AG10803 (cell line): ENCODE data around the gene ARL15.

Experiments
- DNase-seq: peaks from one replicate; pipeline ENCODE4 v3.0.0; 2010; ENCODE audit warnings: low read depth
- H3K4me3 ChIP-seq: 2 replicates; pipeline ENCODE4 v1.5.1; 2011; ENCODE audit warnings: mild to moderate bottlenecking, low read length, control low read depth
- CTCF ChIP-seq: conservative IDR thresholded peaks from 2 replicates; pipeline ENCODE4 v1.5.1; 2011; ENCODE audit warnings: mild to moderate bottlenecking, low read length, control low read depth, inconsistent platforms

Gene ARL15

GRCh38 chr5:53980061-53980460 is 330.3 kb downstream of the ARL15 start:
- no peak for TF ChIP-seq CTCF
- no peak overlapping the region for H3K4me3 ChIP-seq
- no peak for DNase-seq

- TF ChIP-seq CTCF: no peak
- no peak for DNase-seq
- H3K4me3 ChIP-seq: no peak overlapping the region
Measured at GRCh38 chr5:53974021-53974420, 336.4 kb downstream of the ARL15 start.

GRCh38 chr5:53972314-53972713 is 338.1 kb downstream of the ARL15 start:
- DNase-seq: no peak
- no peak for TF ChIP-seq CTCF
- no peak overlapping the region for H3K4me3 ChIP-seq

- H3K4me3 ChIP-seq: no peak overlapping the region
- peak; percentile 64 for DNase-seq
- no peak for TF ChIP-seq CTCF
Measured at GRCh38 chr5:53971551-53971950, 338.8 kb downstream of the ARL15 start.

GRCh38 chr5:53971131-53971530 is 339.2 kb downstream of the ARL15 start:
- TF ChIP-seq CTCF: no peak
- DNase-seq: peak; percentile 24
- H3K4me3 ChIP-seq: no peak overlapping the region

GRCh38 chr5:53970475-53970874 is 339.9 kb downstream of the ARL15 start:
- TF ChIP-seq CTCF: no peak
- H3K4me3 ChIP-seq: no peak overlapping the region
- no peak for DNase-seq

GRCh38 chr5:53969176-53969730 is 341.1 kb downstream of the ARL15 start:
- TF ChIP-seq CTCF: no peak
- DNase-seq: no peak
- no peak overlapping the region for H3K4me3 ChIP-seq
